PC-3 (cell line): ENCODE measurements around the gene ADGRG3.

Experiments
- CTCF ChIP-seq: fragments of 300-600 bp; sonication (generic); conservative IDR thresholded peaks from 2 replicates; pipeline ENCODE4 v1.5.1; 2017; ENCODE audit warnings: antibody characterized with exemption, low read depth, mild to moderate bottlenecking, low read length
- EZH2 ChIP-seq: fragments of 300-600 bp; sonication (generic); IDR thresholded peaks from one replicate; pipeline ENCODE4 v1.6.1; 2017; ENCODE audit warnings: antibody characterized with exemption, mild to moderate bottlenecking, low read length; ENCODE audit not compliant: unreplicated experiment
- EZH2phosphoT487 ChIP-seq: fragments of 300-600 bp; sonication (generic); IDR thresholded peaks from 2 replicates; pipeline ENCODE4 v1.6.1; 2018; ENCODE audit warnings: mild to moderate bottlenecking, antibody characterized with exemption, low read length, borderline replicate concordance

GRCh38 chr16:57729182-57729484 lies 61.0 kb downstream of the ADGRG3 start:
- TF ChIP-seq CTCF: no peak
- TF ChIP-seq EZH2: no peak
- no peak for TF ChIP-seq EZH2phosphoT487
